SK-N-MC (cell line): ENCODE results near the gene HIPK4.

Experiments
- EZH2 ChIP-seq: fragments of 200-600 bp; sonication (generic); IDR thresholded peaks from one replicate; pipeline ENCODE4 v1.6.1; 2017; ENCODE audit warnings: antibody characterized with exemption
- FOXP2 ChIP-seq: optimal IDR thresholded peaks from 2 replicates; pipeline ENCODE3; 2011; ENCODE audit warnings: mild to moderate bottlenecking, moderate library complexity; ENCODE audit not compliant: insufficient read depth; ENCODE audit errors: extremely low read length, control extremely low read depth
- POLR2AphosphoS5 ChIP-seq: IDR thresholded peaks from 2 replicates; pipeline ENCODE4 v1.6.1; 2012; ENCODE audit warnings: mild to moderate bottlenecking, low read depth, low read length, borderline replicate concordance

GRCh38 chr19:40425450-40426287, 35.7 kb upstream of the HIPK4 start, which contains the start of gene SERTAD1:
- TF ChIP-seq POLR2AphosphoS5 (peak; percentile 98), EZH2 (no peak), FOXP2 (no peak)
